Subcutaneous adipose tissue (tissue), 4 donors: ENCODE data around the gene RGS6. TPM values are rescaled to one million over a fixed set of nuclear protein-coding genes. Genes with fewer than 3 reads are reported as not detected.

Experiments used
- CTCF ChIP-seq: fragments of 450-650 bp; IDR thresholded peaks from one replicate; pipeline ENCODE4 v1.5.1; 2016; ENCODE audit warnings: low read depth, mild to moderate bottlenecking, control low read depth, antibody characterized with exemption, moderate library complexity
- total RNA-seq, 4 donors: library from RNA; depleted of rRNA; stranded (reverse); fragments of >200 nt; gene quantifications; one replicate each; pipeline ENCODE4 v1.1.0, GENCODE V29; 2016

RGS6 gene
- total RNA-seq, 4 donors from 2014 or later: 4.4 to 32.0 (median 11.4) TPM

GRCh38 chr14:72402377-72402772, 470.1 kb downstream of the RGS6 start:
- no peak for TF ChIP-seq CTCF

- no peak for TF ChIP-seq CTCF
Measured at GRCh38 chr14:72404106-72404774, 472.0 kb downstream of the RGS6 start.

DNA sequence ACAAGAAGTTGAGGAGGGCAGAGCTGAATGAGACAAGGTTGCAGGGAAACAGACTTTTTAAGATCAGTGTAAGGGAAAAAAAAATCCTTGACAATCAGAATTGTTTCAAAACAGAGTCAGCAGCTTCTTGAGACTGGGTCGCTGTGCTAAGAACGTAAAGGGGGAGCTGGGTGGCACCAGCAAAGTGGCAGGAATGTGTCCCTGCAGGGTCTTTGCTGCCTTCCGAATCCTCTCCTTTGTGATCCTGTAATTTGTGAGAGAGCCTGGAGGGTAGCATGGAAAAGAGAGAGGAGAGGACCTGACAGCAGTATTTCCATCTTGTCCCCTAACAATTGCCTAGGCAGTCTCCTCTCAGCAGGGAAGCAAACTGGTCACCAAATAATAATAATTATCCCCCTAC, 472.8 kb downstream of the RGS6 start:
- no peak for TF ChIP-seq CTCF

GRCh38 chr14:72408020-72408419, 475.8 kb downstream of the RGS6 start:
- TF ChIP-seq CTCF: no peak

DNA sequence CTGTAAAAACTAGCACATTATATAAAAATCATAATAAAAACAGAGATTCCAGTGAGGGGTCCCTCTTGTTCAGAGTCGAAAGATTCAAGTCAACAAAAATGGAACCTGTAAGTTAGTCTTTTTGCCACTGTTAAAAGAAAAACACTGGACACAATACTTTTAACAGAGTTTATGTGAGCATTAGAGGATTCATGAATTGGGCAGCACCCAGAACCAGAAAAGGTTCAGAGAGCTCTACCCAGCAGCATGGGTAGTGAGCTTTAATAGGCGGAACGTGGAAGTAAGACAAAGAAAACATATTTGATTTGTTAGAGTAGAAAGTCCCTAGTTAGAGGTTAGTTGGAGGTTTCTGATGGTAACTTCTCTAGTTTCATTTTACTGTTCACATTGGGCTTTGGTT, 476.8 kb downstream of the RGS6 start:
- TF ChIP-seq CTCF: no peak

- no peak for TF ChIP-seq CTCF
Measured at GRCh38 chr14:72416081-72416849, 484.0 kb downstream of the RGS6 start.

DNA sequence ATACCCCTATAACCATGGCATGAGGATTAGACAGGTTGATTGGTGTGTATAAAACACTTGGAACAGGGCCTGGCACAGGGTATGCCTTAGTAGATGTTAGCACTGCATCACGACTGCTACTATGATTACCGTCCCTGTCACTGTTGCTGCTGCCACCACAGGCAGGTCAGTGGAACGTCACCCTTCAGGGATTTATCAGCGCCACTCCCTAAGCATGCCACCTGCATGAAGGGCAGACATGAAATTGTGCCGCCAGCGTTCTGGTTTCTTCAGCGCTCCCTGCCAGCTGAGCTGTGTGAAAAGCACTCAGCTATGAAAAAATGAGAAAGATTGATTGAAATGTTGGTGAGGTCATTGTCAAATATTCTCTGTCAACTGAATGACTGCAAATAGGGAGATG, 484.7 kb downstream of the RGS6 start:
- no peak for TF ChIP-seq CTCF
